Measurements from ENCODE around the gene ACER3. TPM values are rescaled to one million over a fixed set of nuclear protein-coding genes. Genes with fewer than 3 reads are reported as not detected.
"Not testable (repeated sequence)": the region's sequence is repeated elsewhere in the genome, so short reads cannot be mapped to it uniquely, and the experiment has no call there.

ACER3 gene
- total RNA-seq, 1 experiment from 2014 or later, result 13.9 TPM

- Histone ChIP-seq H3K27ac (no peak overlapping the region), H3K4me3 (no peak overlapping the region), H3K9me3 (replicated peaks) (no peaks in the 10 kb centered on the region), H3K36me3 (no peaks in the 10 kb centered on the region), H3K4me1 (replicated peaks) (peaks cover 19% of the 10 kb centered on the region), H3K27me3 (replicated peaks) (no peaks in the 10 kb centered on the region)
- DNase-seq (ENCODE audit: low read depth in 1 of 2, low spot score in 2 of 2), result no peak
These were observed 179.7 kb downstream of the ACER3 start for GRCh38 chr11:77040401-77040777.

GRCh38 chr11:77040889-77041288, 180.2 kb downstream of the ACER3 start:
- Histone ChIP-seq H3K27ac (no peak overlapping the region), H3K36me3 (no peaks in the 10 kb centered on the region), H3K4me1 (replicated peaks) (peaks cover 21% of the 10 kb centered on the region), H3K9me3 (replicated peaks) (no peaks in the 10 kb centered on the region), H3K27me3 (replicated peaks) (no peaks in the 10 kb centered on the region), H3K4me3 (no peak overlapping the region)
- DNase-seq (ENCODE audit: low read depth in 1 of 2, low spot score in 2 of 2), result no peak

- no peaks in the 10 kb centered on the region for H3K36me3 ChIP-seq
- no peaks in the 10 kb centered on the region for H3K9me3 ChIP-seq (replicated peaks)
- DNase-seq (ENCODE audit: low read depth in 1 of 2, low spot score in 2 of 2), result no peak
- no peak overlapping the region for H3K27ac ChIP-seq
- peaks cover 28% of the 10 kb centered on the region for H3K4me1 ChIP-seq (replicated peaks)
- no peaks in the 10 kb centered on the region for H3K27me3 ChIP-seq (replicated peaks)
- H3K4me3 ChIP-seq, result no peak overlapping the region
These were observed 181.5 kb downstream of the ACER3 start for GRCh38 chr11:77042111-77042726.

- no peaks in the 10 kb centered on the region for H3K36me3 ChIP-seq
- no peak overlapping the region for H3K4me3 ChIP-seq
- peaks cover 17% of the 10 kb centered on the region for H3K4me1 ChIP-seq (replicated peaks)
- no peaks in the 10 kb centered on the region for H3K27me3 ChIP-seq (replicated peaks)
- H3K9me3 ChIP-seq (replicated peaks), result no peaks in the 10 kb centered on the region
- no peak overlapping the region for H3K27ac ChIP-seq
- DNase-seq (ENCODE audit: low read depth in 1 of 2, low spot score in 2 of 2), result no peak
These were observed 183.6 kb downstream of the ACER3 start for GRCh38 chr11:77044356-77044755.

- no peak for DNase-seq (ENCODE audit: low read depth in 1 of 2, low spot score in 2 of 2)
- Histone ChIP-seq H3K4me1 (replicated peaks) (peaks cover 12% of the 10 kb centered on the region), H3K27me3 (replicated peaks) (no peaks in the 10 kb centered on the region), H3K9me3 (replicated peaks) (no peaks in the 10 kb centered on the region), H3K27ac (no peak overlapping the region), H3K4me3 (no peak overlapping the region), H3K36me3 (no peaks in the 10 kb centered on the region)
These were observed 184.2 kb downstream of the ACER3 start for GRCh38 chr11:77044886-77045285.

GRCh38 chr11:77046060-77046501, 185.4 kb downstream of the ACER3 start:
- Histone ChIP-seq H3K4me3 (peak overlapping the region; percentile 18; the same call in 1 of the 2 replicates), H3K9me3 (replicated peaks) (no peaks in the 10 kb centered on the region), H3K4me1 (replicated peaks) (peaks cover 10% of the 10 kb centered on the region), H3K36me3 (no peaks in the 10 kb centered on the region), H3K27ac (no peak overlapping the region), H3K27me3 (replicated peaks) (no peaks in the 10 kb centered on the region)
- DNase-seq (ENCODE audit: low read depth in 1 of 2, low spot score in 2 of 2), result peak in 1 of 2 experiments; percentile 42

- no peak overlapping the region for H3K27ac ChIP-seq
These were observed 186.5 kb downstream of the ACER3 start for GRCh38 chr11:77047007-77047927.

GRCh38 chr11:77047928-77048446, 187.3 kb downstream of the ACER3 start:
- peaks cover 10% of the 10 kb centered on the region; the same call in 1 of the 2 replicates for H3K4me1 ChIP-seq (replicated peaks)
- not testable (repeated sequence) for DNase-seq (ENCODE audit: low read depth in 1 of 2, low spot score in 2 of 2); H3K9me3 ChIP-seq (replicated peaks); H3K27ac ChIP-seq; H3K27me3 ChIP-seq (replicated peaks); H3K36me3 ChIP-seq; H3K4me3 ChIP-seq

More at GRCh38 chr11:77047007-77047927, 186.5 kb downstream of the ACER3 start:
- Histone ChIP-seq H3K4me3 (peak overlapping the region; percentile 25), H3K27me3 (replicated peaks) (no peaks in the 10 kb centered on the region), H3K9me3 (replicated peaks) (no peaks in the 10 kb centered on the region), H3K4me1 (replicated peaks) (peaks cover 10% of the 10 kb centered on the region; the same call in 1 of the 2 replicates), H3K36me3 (no peaks in the 10 kb centered on the region)
- DNase-seq (ENCODE audit: low read depth in 1 of 2, low spot score in 2 of 2), result peak; percentile 68 to 86

GRCh38 chr11:77049026-77049425, 188.3 kb downstream of the ACER3 start:
- H3K36me3 ChIP-seq, result no peaks in the 10 kb centered on the region
- no peaks in the 10 kb centered on the region for H3K9me3 ChIP-seq (replicated peaks)
- H3K27me3 ChIP-seq (replicated peaks), result no peaks in the 10 kb centered on the region
- peaks cover 10% of the 10 kb centered on the region; the same call in 1 of the 2 replicates for H3K4me1 ChIP-seq (replicated peaks)
- no peak overlapping the region for H3K4me3 ChIP-seq
- no peak overlapping the region for H3K27ac ChIP-seq
- DNase-seq (ENCODE audit: low read depth in 1 of 2, low spot score in 2 of 2), result no peak

GRCh38 chr11:77051511-77051910, 190.8 kb downstream of the ACER3 start:
- no peak overlapping the region for H3K27ac ChIP-seq
- DNase-seq (ENCODE audit: low read depth in 1 of 2, low spot score in 2 of 2), result no peak
- no peaks in the 10 kb centered on the region for H3K9me3 ChIP-seq (replicated peaks)
- H3K4me3 ChIP-seq, result no peak overlapping the region
- no peaks in the 10 kb centered on the region for H3K36me3 ChIP-seq
- no peaks in the 10 kb centered on the region for H3K27me3 ChIP-seq (replicated peaks)
- H3K4me1 ChIP-seq (replicated peaks), result peaks cover 4% of the 10 kb centered on the region; the same call in 1 of the 2 replicates

- Histone ChIP-seq H3K4me1 (replicated peaks) (no peaks in the 10 kb centered on the region), H3K27me3 (replicated peaks) (no peaks in the 10 kb centered on the region), H3K9me3 (replicated peaks) (no peaks in the 10 kb centered on the region), H3K27ac (no peak overlapping the region), H3K36me3 (no peaks in the 10 kb centered on the region), H3K4me3 (no peak overlapping the region)
- no peak for DNase-seq (ENCODE audit: low read depth in 1 of 2, low spot score in 2 of 2)
These were observed 191.8 kb downstream of the ACER3 start for GRCh38 chr11:77052518-77052917.

GRCh38 chr11:77053217-77054015, 192.7 kb downstream of the ACER3 start:
- Histone ChIP-seq H3K36me3 (no peaks in the 10 kb centered on the region), H3K27me3 (replicated peaks) (no peaks in the 10 kb centered on the region)
- no peak for DNase-seq (ENCODE audit: low read depth in 1 of 2, low spot score in 2 of 2)

GRCh38 chr11:77054084-77054483, 193.4 kb downstream of the ACER3 start:
- Histone ChIP-seq H3K4me1 (replicated peaks) (no peaks in the 10 kb centered on the region), H3K36me3 (no peaks in the 10 kb centered on the region), H3K9me3 (replicated peaks) (no peaks in the 10 kb centered on the region), H3K27me3 (replicated peaks) (no peaks in the 10 kb centered on the region), H3K27ac (no peak overlapping the region), H3K4me3 (no peak overlapping the region)
- no peak for DNase-seq (ENCODE audit: low read depth in 1 of 2, low spot score in 2 of 2)

More at GRCh38 chr11:77053217-77054015, 192.7 kb downstream of the ACER3 start:
- Histone ChIP-seq H3K27ac (no peak overlapping the region), H3K9me3 (replicated peaks) (no peaks in the 10 kb centered on the region), H3K4me3 (no peak overlapping the region), H3K4me1 (replicated peaks) (no peaks in the 10 kb centered on the region)

Data from SJSA1 (cell line).